HL-60 (cell line): ENCODE measurements around the gene SCO2.

ENCODE experiments used
- DNase-seq, 2 experiments: peaks; one replicate each; pipeline ENCODE4 v3.0.0-alpha.2; 2010 to 2020; ENCODE audit warnings: low read depth in 1 of 2, low spot score in 1 of 2
- H3K27ac ChIP-seq: fragments of 250-450 bp; sonication (Bioruptor Pico); replicated peaks from 2 replicates; pipeline ENCODE4 v1.5.1; 2020; ENCODE audit warnings: mild to moderate bottlenecking, moderate library complexity
- H3K27me3 ChIP-seq: fragments of 250-450 bp; sonication (Bioruptor Pico); 2 replicates; pipeline ENCODE4 v1.5.1; 2021; ENCODE audit warnings: mild to moderate bottlenecking, moderate library complexity; ENCODE audit not compliant: insufficient read depth, poor library complexity, severe bottlenecking
- H3K4me3 ChIP-seq: replicated peaks from 2 replicates; pipeline ENCODE4 v1.5.1; 2011; ENCODE audit warnings: mild to moderate bottlenecking, control low read depth, low read length; ENCODE audit not compliant: insufficient read depth
- GABPA ChIP-seq: IDR thresholded peaks from 2 replicates; pipeline ENCODE4 v1.6.1; 2012; ENCODE audit warnings: low read depth
- POLR2AphosphoS5 ChIP-seq: IDR thresholded peaks from 2 replicates; pipeline ENCODE4 v1.6.1; 2012; ENCODE audit warnings: low read depth
- SPI1 ChIP-seq: IDR thresholded peaks from 2 replicates; pipeline ENCODE4 v1.6.1; 2012; ENCODE audit warnings: low read depth, mild to moderate bottlenecking, borderline replicate concordance
- TF ChIP-seq, protein P1 (sequence below): IDR thresholded peaks from one replicate; pipeline ENCODE4 v1.5.1; 2011; ENCODE audit warnings: low read length, control low read depth, inconsistent platforms; ENCODE audit not compliant: insufficient read depth
- TF ChIP-seq, protein P2 (sequence below): IDR thresholded peaks from 2 replicates; pipeline ENCODE4 v1.6.1; 2012; ENCODE audit warnings: low read depth; ENCODE audit not compliant: insufficient replicate concordance

The SCO2 gene

GRCh38 chr22:50545522-50546325, 20.3 kb upstream of the SCO2 start, which contains the start of gene KLHDC7B:
KLHDC7B (plus strand) TSS chr22:50545899; CDS start chr22:50546244, 345 bp downstream.
- H3K27ac ChIP-seq, result no peak within 1 kb of the TSS
- TF ChIP-seq SPI1, result no peak
- TF ChIP-seq GABPA, result no peak
- no peak for TF ChIP-seq POLR2AphosphoS5
- TF ChIP-seq, protein P1, sequence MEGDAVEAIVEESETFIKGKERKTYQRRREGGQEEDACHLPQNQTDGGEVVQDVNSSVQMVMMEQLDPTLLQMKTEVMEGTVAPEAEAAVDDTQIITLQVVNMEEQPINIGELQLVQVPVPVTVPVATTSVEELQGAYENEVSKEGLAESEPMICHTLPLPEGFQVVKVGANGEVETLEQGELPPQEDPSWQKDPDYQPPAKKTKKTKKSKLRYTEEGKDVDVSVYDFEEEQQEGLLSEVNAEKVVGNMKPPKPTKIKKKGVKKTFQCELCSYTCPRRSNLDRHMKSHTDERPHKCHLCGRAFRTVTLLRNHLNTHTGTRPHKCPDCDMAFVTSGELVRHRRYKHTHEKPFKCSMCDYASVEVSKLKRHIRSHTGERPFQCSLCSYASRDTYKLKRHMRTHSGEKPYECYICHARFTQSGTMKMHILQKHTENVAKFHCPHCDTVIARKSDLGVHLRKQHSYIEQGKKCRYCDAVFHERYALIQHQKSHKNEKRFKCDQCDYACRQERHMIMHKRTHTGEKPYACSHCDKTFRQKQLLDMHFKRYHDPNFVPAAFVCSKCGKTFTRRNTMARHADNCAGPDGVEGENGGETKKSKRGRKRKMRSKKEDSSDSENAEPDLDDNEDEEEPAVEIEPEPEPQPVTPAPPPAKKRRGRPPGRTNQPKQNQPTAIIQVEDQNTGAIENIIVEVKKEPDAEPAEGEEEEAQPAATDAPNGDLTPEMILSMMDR, result peak; percentile 10
- no peak within 1 kb of the TSS for H3K4me3 ChIP-seq
- no peaks in the 10 kb centered on the region for H3K27me3 ChIP-seq
- DNase-seq, result peak in 1 of 2 experiments; percentile 44

GRCh38 chr22:50544746-50545253, 19.4 kb upstream of the SCO2 start:
- Histone ChIP-seq H3K4me3 (no peak overlapping the region), H3K27ac (no peak overlapping the region; the same call in 1 of the 2 replicates), H3K27me3 (no peaks in the 10 kb centered on the region)
- TF ChIP-seq GABPA, result no peak
- no peak for TF ChIP-seq POLR2AphosphoS5
- TF ChIP-seq, protein P2, sequence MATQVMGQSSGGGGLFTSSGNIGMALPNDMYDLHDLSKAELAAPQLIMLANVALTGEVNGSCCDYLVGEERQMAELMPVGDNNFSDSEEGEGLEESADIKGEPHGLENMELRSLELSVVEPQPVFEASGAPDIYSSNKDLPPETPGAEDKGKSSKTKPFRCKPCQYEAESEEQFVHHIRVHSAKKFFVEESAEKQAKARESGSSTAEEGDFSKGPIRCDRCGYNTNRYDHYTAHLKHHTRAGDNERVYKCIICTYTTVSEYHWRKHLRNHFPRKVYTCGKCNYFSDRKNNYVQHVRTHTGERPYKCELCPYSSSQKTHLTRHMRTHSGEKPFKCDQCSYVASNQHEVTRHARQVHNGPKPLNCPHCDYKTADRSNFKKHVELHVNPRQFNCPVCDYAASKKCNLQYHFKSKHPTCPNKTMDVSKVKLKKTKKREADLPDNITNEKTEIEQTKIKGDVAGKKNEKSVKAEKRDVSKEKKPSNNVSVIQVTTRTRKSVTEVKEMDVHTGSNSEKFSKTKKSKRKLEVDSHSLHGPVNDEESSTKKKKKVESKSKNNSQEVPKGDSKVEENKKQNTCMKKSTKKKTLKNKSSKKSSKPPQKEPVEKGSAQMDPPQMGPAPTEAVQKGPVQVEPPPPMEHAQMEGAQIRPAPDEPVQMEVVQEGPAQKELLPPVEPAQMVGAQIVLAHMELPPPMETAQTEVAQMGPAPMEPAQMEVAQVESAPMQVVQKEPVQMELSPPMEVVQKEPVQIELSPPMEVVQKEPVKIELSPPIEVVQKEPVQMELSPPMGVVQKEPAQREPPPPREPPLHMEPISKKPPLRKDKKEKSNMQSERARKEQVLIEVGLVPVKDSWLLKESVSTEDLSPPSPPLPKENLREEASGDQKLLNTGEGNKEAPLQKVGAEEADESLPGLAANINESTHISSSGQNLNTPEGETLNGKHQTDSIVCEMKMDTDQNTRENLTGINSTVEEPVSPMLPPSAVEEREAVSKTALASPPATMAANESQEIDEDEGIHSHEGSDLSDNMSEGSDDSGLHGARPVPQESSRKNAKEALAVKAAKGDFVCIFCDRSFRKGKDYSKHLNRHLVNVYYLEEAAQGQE, result no peak
- no peak for TF ChIP-seq SPI1
- TF ChIP-seq, protein P1, result no peak
- DNase-seq, result no peak

DNA sequence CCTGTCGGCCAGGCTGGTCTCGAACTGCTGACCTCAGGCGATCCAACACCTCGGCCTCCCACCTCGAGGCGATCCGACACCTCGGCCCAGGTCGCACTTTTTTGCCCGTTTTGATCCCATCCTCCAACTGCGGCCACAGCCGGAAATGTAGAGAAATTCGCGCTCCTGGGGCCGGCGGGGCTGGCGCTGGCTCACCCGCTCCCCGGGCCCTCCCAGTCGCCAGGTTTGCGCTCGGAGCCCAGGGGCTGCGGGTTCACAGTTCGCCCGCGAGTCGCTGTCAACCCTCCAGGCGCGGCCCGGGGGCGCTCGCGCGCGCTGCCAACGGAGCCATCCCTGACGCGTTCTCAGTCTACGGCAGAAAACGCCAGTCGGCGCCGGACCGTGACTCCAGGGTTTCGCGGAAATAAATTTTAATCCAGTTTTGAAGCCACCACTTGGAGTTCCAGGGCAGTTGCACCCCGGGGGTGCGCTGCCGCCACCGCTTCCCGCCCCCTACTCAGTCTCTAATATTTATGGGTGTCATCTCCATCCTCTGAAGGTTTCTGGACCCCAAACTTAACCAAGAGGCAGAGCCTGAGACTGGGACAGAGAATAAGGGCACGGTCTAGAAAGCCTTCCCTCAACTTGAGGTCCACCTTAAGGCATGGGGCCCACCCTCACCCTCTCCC, 18.8 kb upstream of the SCO2 start:
- peak overlapping the region; percentile 33 for H3K27ac ChIP-seq
- no peaks in the 10 kb centered on the region for H3K27me3 ChIP-seq
- TF ChIP-seq SPI1, result no peak
- TF ChIP-seq, protein P1, result peak; percentile 21
- DNase-seq, result peak in 1 of 2 experiments; percentile 79
- no peak overlapping the region for H3K4me3 ChIP-seq

- no peak overlapping the region for H3K4me3 ChIP-seq
Observed at GRCh38 chr22:50542416-50542927, 17.1 kb upstream of the SCO2 start.

More at GRCh38 chr22:50542416-50542927, 17.1 kb upstream of the SCO2 start:
- H3K27me3 ChIP-seq, result no peaks in the 10 kb centered on the region
- TF ChIP-seq POLR2AphosphoS5 (0 out of 2 replicates have a peak, but pooled peaks have one; percentile 35), SPI1 (no peak)
- peak overlapping the region; percentile 92 for H3K27ac ChIP-seq
- peak; percentile 90 for DNase-seq
